SK-N-SH (cell line): ENCODE data around the gene PTGIR.

Source experiments
- EP300 ChIP-seq, 2 experiments: IDR thresholded peaks; 2 replicates each; pipeline versions ENCODE4 v1.4.0 to v1.6.1; 2012; ENCODE audit warnings: borderline replicate concordance in 1 of 2, low read depth in 1 of 2, low read length in 1 of 2
- FOXM1 ChIP-seq: IDR thresholded peaks from 2 replicates; pipeline ENCODE4 v1.4.0; 2012; ENCODE audit warnings: low read depth, mild to moderate bottlenecking
- MEF2A ChIP-seq: IDR thresholded peaks from 2 replicates; pipeline ENCODE4 v1.4.0; 2012; ENCODE audit warnings: low read depth, borderline replicate concordance
- NFIC ChIP-seq: IDR thresholded peaks from 2 replicates; pipeline ENCODE4 v1.4.0; 2012; ENCODE audit warnings: borderline replicate concordance
- POLR2AphosphoS5 ChIP-seq: IDR thresholded peaks from 2 replicates; pipeline ENCODE4 v1.6.1; 2012; ENCODE audit warnings: low read depth, low read length
- REST ChIP-seq: IDR thresholded peaks from 2 replicates; pipeline ENCODE4 v1.6.1; 2012; ENCODE audit warnings: mild to moderate bottlenecking, low read depth, low read length, moderate library complexity
- USF2 ChIP-seq: fragments of 150-350 bp; IDR thresholded peaks from 2 replicates; pipeline ENCODE4 v1.6.1; 2017; ENCODE audit warnings: antibody characterized with exemption, low read length, low read depth, borderline replicate concordance
- YY1 ChIP-seq: IDR thresholded peaks from 2 replicates; pipeline ENCODE4 v1.4.0; 2012; ENCODE audit warnings: low read depth, mild to moderate bottlenecking
- TF ChIP-seq, protein P1 (sequence below): IDR thresholded peaks from 2 replicates; pipeline ENCODE4 v1.4.0; 2012; ENCODE audit warnings: low read depth
- TF ChIP-seq, protein P2 (sequence below): fragments of 200-600 bp; sonication (generic); IDR thresholded peaks from 2 replicates; pipeline ENCODE4 v1.6.1; 2017; ENCODE audit warnings: antibody characterized with exemption, mild to moderate bottlenecking, moderate library complexity
- TF ChIP-seq, protein P3 (sequence below): IDR thresholded peaks from 2 replicates; pipeline ENCODE4; 2012

GRCh38 chr19:46580247-46580646 is 44.6 kb downstream of the PTGIR start:
- TF ChIP-seq, protein P1, sequence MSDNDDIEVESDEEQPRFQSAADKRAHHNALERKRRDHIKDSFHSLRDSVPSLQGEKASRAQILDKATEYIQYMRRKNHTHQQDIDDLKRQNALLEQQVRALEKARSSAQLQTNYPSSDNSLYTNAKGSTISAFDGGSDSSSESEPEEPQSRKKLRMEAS: no peak
- TF ChIP-seq, protein P2, sequence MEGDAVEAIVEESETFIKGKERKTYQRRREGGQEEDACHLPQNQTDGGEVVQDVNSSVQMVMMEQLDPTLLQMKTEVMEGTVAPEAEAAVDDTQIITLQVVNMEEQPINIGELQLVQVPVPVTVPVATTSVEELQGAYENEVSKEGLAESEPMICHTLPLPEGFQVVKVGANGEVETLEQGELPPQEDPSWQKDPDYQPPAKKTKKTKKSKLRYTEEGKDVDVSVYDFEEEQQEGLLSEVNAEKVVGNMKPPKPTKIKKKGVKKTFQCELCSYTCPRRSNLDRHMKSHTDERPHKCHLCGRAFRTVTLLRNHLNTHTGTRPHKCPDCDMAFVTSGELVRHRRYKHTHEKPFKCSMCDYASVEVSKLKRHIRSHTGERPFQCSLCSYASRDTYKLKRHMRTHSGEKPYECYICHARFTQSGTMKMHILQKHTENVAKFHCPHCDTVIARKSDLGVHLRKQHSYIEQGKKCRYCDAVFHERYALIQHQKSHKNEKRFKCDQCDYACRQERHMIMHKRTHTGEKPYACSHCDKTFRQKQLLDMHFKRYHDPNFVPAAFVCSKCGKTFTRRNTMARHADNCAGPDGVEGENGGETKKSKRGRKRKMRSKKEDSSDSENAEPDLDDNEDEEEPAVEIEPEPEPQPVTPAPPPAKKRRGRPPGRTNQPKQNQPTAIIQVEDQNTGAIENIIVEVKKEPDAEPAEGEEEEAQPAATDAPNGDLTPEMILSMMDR: no peak
- TF ChIP-seq FOXM1 (no peak), EP300 (IDR thresholded peaks at IDR 0.05; ENCODE audit: borderline replicate concordance in 1 of 2, low read depth in 1 of 2, low read length in 1 of 2) (no peak), NFIC (no peak), REST (no peak), YY1 (no peak), USF2 (no peak), POLR2AphosphoS5 (no peak), MEF2A (no peak)
- TF ChIP-seq, protein P3, sequence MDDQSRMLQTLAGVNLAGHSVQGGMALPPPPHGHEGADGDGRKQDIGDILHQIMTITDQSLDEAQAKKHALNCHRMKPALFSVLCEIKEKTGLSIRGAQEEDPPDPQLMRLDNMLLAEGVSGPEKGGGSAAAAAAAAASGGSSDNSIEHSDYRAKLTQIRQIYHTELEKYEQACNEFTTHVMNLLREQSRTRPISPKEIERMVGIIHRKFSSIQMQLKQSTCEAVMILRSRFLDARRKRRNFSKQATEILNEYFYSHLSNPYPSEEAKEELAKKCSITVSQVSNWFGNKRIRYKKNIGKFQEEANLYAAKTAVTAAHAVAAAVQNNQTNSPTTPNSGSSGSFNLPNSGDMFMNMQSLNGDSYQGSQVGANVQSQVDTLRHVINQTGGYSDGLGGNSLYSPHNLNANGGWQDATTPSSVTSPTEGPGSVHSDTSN: no peak
